H1 (cell line): ENCODE data around the gene GALNT7. TPM values are rescaled to one million over a fixed set of nuclear protein-coding genes. Genes with fewer than 3 reads are reported as not detected.

Experiments
- CTCF ChIA-PET: fragments of 300-600 bp; sonication (Branson Sonifier 250); formaldehyde crosslinking; loops from one replicate; lab custom pipeline; 2021; ENCODE audit not compliant: partially characterized antibody; lab: Charles Lee
- POLR2A ChIA-PET: fragments of 300-600 bp; sonication (Branson Sonifier 250); formaldehyde crosslinking; loops from one replicate; lab custom pipeline; 2021; ENCODE audit warnings: inconsistent platforms; ENCODE audit not compliant: partially characterized antibody; lab: Charles Lee
- DNase-seq, 2 experiments: peaks; one replicate each; pipeline versions ENCODE4 v3.0.0 to v3.0.0-alpha.2; 2010 to 2022; ENCODE audit warnings: low spot score in 2 of 2, low read depth in 1 of 2, mixed read lengths in 1 of 2
- FAIRE-seq: peaks from 2 replicates; lab custom pipeline; 2011; peaks lifted over from hg19 to GRCh38; lab: Jason Lieb, UNC
- H2AFZ ChIP-seq: 2 replicates; pipeline ENCODE4 v1.8.1; 2012; ENCODE audit warnings: low read length, inconsistent platforms
- H2AK5ac ChIP-seq: 2 replicates; pipeline ENCODE4 v1.6.1; 2013; ENCODE audit warnings: low read depth, low read length
- H2BK120ac ChIP-seq: replicated peaks from 2 replicates; pipeline ENCODE3; 2013; ENCODE audit warnings: low read depth, low read length, inconsistent platforms
- H2BK12ac ChIP-seq: 2 replicates; pipeline ENCODE4 v1.6.1; 2013; ENCODE audit warnings: low read depth, low read length
- H2BK15ac ChIP-seq: 2 replicates; pipeline ENCODE4 v1.6.1; 2013; ENCODE audit warnings: low read length
- H2BK20ac ChIP-seq: 2 replicates; pipeline ENCODE4 v1.6.1; 2013; ENCODE audit warnings: low read length
- H2BK5ac ChIP-seq: 2 replicates; pipeline ENCODE4 v1.6.1; 2013; ENCODE audit warnings: low read depth, low read length
- H3K14ac ChIP-seq: 2 replicates; pipeline ENCODE4 v1.6.1; 2013; ENCODE audit warnings: inconsistent platforms; ENCODE audit not compliant: insufficient read length
- H3K18ac ChIP-seq: 2 replicates; pipeline ENCODE4 v1.6.1; 2013; ENCODE audit warnings: low read length; ENCODE audit errors: extremely low read depth
- H3K23ac ChIP-seq: 2 replicates; pipeline ENCODE4 v1.6.1; 2013; ENCODE audit warnings: inconsistent platforms; ENCODE audit not compliant: insufficient read length
- H3K23me2 ChIP-seq: 2 replicates; pipeline ENCODE4 v1.6.1; 2013; ENCODE audit warnings: low read depth, low read length
- H3K27ac ChIP-seq: 2 replicates; pipeline ENCODE4 v1.6.1; 2011; ENCODE audit warnings: low read depth, low read length, inconsistent platforms
- H3K27me3 ChIP-seq, 4 experiments: replicated peaks in 1 of 4; 1 replicate in 1 of 4; 2 replicates in 3 of 4; pipeline versions ENCODE4 v1.6.1 to v1.8.1; 2011 to 2013; ENCODE audit warnings: low read length in 3 of 4, mild to moderate bottlenecking in 3 of 4, inconsistent platforms in 2 of 4, mixed read lengths in 2 of 4, moderate library complexity in 1 of 4; ENCODE audit not compliant: control insufficient read depth in 3 of 4, insufficient read depth in 3 of 4; ENCODE audit errors: extremely low read depth in 1 of 4
- H3K36me3 ChIP-seq, 4 experiments: 2 replicates each; pipeline versions ENCODE4 v1.6.1 to v1.8.1; 2011 to 2013; ENCODE audit warnings: mild to moderate bottlenecking in 4 of 4, low read length in 3 of 4, moderate library complexity in 2 of 4, control low read depth in 1 of 4, inconsistent platforms in 1 of 4; ENCODE audit not compliant: insufficient read depth in 4 of 4, control insufficient read depth in 2 of 4
- H3K4ac ChIP-seq: replicated peaks from 2 replicates; pipeline ENCODE3; 2013; ENCODE audit warnings: low read length, low read depth, mixed read lengths, inconsistent platforms; ENCODE audit not compliant: insufficient read length
- H3K4me1 ChIP-seq, 4 experiments: replicated peaks in 1 of 4; 1 replicate in 1 of 4; 2 replicates in 3 of 4; pipeline versions ENCODE4 v1.6.1 to v1.8.1; 2011 to 2013; ENCODE audit warnings: low read length in 3 of 4, inconsistent platforms in 2 of 4, mixed read lengths in 1 of 4; ENCODE audit not compliant: insufficient read depth in 4 of 4, control insufficient read depth in 3 of 4
- H3K4me2 ChIP-seq, 2 experiments: 2 replicates each; pipeline versions ENCODE4 v1.6.1 to v1.8.1; 2011 to 2013; ENCODE audit warnings: low read depth in 2 of 2, low read length in 2 of 2, control low read depth in 1 of 2, inconsistent platforms in 1 of 2, mild to moderate bottlenecking in 1 of 2; ENCODE audit not compliant: insufficient read depth in 1 of 2
- H3K4me3 ChIP-seq, 4 experiments: fragments of 200-600, 300-600 bp in 1 of 4; sonication (generic), shearing (Covaris generic), sonication (Bioruptor Twin) in 1 of 4; 2 replicates each; pipeline versions ENCODE4 v1.5.1 to v1.8.1; 2011 to 2016; ENCODE audit warnings: low read length in 4 of 4, low read depth in 3 of 4, control low read depth in 2 of 4, inconsistent platforms in 2 of 4, mild to moderate bottlenecking in 2 of 4, mixed read lengths in 1 of 4, moderate library complexity in 1 of 4; ENCODE audit not compliant: insufficient read depth in 2 of 4; ENCODE audit errors: extremely low read depth in 1 of 4
- H3K56ac ChIP-seq: replicated peaks from 2 replicates; pipeline ENCODE3; 2013; ENCODE audit warnings: low read depth, mild to moderate bottlenecking, mixed read lengths, low read length, inconsistent platforms; ENCODE audit not compliant: insufficient read length
- H3K79me1 ChIP-seq: 2 replicates; pipeline ENCODE4 v1.6.1; 2013; ENCODE audit warnings: low read depth, low read length, control low read depth
- H3K79me2 ChIP-seq, 2 experiments: 2 replicates each; pipeline versions ENCODE4 v1.6.1 to v1.8.1; 2012 to 2013; ENCODE audit warnings: low read length in 2 of 2, mild to moderate bottlenecking in 2 of 2, inconsistent platforms in 1 of 2; ENCODE audit not compliant: insufficient read depth in 2 of 2, control insufficient read depth in 1 of 2
- H3K9ac ChIP-seq, 4 experiments: replicated peaks in 1 of 4; 1 replicate in 1 of 4; 2 replicates in 3 of 4; pipeline versions ENCODE4 v1.6.1 to v1.8.1; 2011 to 2013; ENCODE audit warnings: low read depth in 3 of 4, low read length in 3 of 4, control low read depth in 2 of 4, mild to moderate bottlenecking in 2 of 4, moderate library complexity in 2 of 4, inconsistent platforms in 1 of 4; ENCODE audit errors: extremely low read depth in 1 of 4
- H3K9me3 ChIP-seq, 2 experiments: 2 replicates each; pipeline versions ENCODE4 v1.6.1 to v1.8.1; 2012 to 2013; ENCODE audit warnings: mild to moderate bottlenecking in 2 of 2, moderate library complexity in 2 of 2, control low read depth in 1 of 2, inconsistent platforms in 1 of 2, low read depth in 1 of 2, low read length in 1 of 2, mixed read lengths in 1 of 2; ENCODE audit not compliant: insufficient read depth in 2 of 2
- H4K20me1 ChIP-seq, 2 experiments: replicated peaks in 1 of 2; 2 replicates each; pipeline versions ENCODE3 to v1.8.1; 2011 to 2013; ENCODE audit warnings: inconsistent platforms in 2 of 2, low read length in 2 of 2, mild to moderate bottlenecking in 1 of 2; ENCODE audit not compliant: insufficient read depth in 2 of 2, control insufficient read depth in 1 of 2
- H4K5ac ChIP-seq: 2 replicates; pipeline ENCODE4 v1.6.1; 2013; ENCODE audit warnings: low read length, low read depth, mixed read lengths, inconsistent platforms; ENCODE audit not compliant: insufficient read length
- H4K8ac ChIP-seq: 2 replicates; pipeline ENCODE4 v1.8.0; 2013; ENCODE audit warnings: mild to moderate bottlenecking, moderate library complexity, low read length, inconsistent platforms; ENCODE audit not compliant: insufficient read depth; ENCODE audit errors: extremely low read depth
- H4K91ac ChIP-seq: replicated peaks from 2 replicates; pipeline ENCODE3; 2013; ENCODE audit warnings: low read length, mixed read lengths, inconsistent platforms; ENCODE audit not compliant: insufficient read length
- ASH2L ChIP-seq: fragments of 200-600, 300-600 bp; sonication (generic); IDR thresholded peaks from one replicate; pipeline ENCODE4 v1.7.1; 2017; ENCODE audit warnings: low read length
- CEBPB ChIP-seq: IDR thresholded peaks from 2 replicates; pipeline ENCODE4 v1.6.1; 2012; ENCODE audit warnings: low read depth, low read length
- HDAC2 ChIP-seq, 2 experiments: fragments of 300-600 bp in 1 of 2; sonication (generic) in 1 of 2; IDR thresholded peaks; 2 replicates each; pipeline ENCODE4 v1.6.1; 2011 to 2012; ENCODE audit warnings: low read depth in 2 of 2, low read length in 2 of 2, mild to moderate bottlenecking in 2 of 2, moderate library complexity in 2 of 2, borderline replicate concordance in 1 of 2, inconsistent platforms in 1 of 2
- JUND ChIP-seq: IDR thresholded peaks from 2 replicates; pipeline ENCODE4 v1.6.1; 2011; ENCODE audit warnings: mild to moderate bottlenecking, improper control_type of control experiment, low read length
- POU5F1 ChIP-seq: IDR thresholded peaks from 2 replicates; pipeline ENCODE4 v1.6.1; 2011; ENCODE audit warnings: low read depth, mild to moderate bottlenecking, low read length, moderate library complexity
- TCF12 ChIP-seq: IDR thresholded peaks from 2 replicates; pipeline ENCODE4 v1.6.1; 2011; ENCODE audit warnings: low read depth, mild to moderate bottlenecking, low read length
- WGBS, 2 experiments: shearing (Covaris generic) in 1 of 2; methylation state at CpG; one replicate each; pipeline versions ENCODE4 v1.1.6 to v1.1.7; 2013 to 2015; ENCODE audit warnings: low lambda C conversion rate in 2 of 2, mixed read lengths in 2 of 2, inconsistent platforms in 1 of 2, low coverage in 1 of 2, missing lambda C conversion rate in 1 of 2; ENCODE audit not compliant: insufficient replicate concordance in 2 of 2, insufficient coverage in 1 of 2, insufficient read length in 1 of 2; ENCODE audit errors: extremely low coverage in 1 of 2, missing lambda C conversion rate in 1 of 2; 5-methylcytosine and 5-hydroxymethylcytosine counted together
- polyA plus RNA-seq, 7 experiments: library from polyadenylated mRNA; depleted of rRNA in 3 of 7; stranded (reverse) in 5 of 7; unstranded in 2 of 7; fragments of >200 nt in 5 of 7; fragments of 200-250 nt in 2 of 7; gene quantifications; 1 replicate in 5 of 7; 2 replicates in 1 of 7; 4 replicates in 1 of 7; pipeline versions ENCODE4 v1.2.1 to v1.2.3, GENCODE V29; 2011 to 2013; ENCODE audit warnings: missing spikeins in 2 of 7, mixed read lengths in 2 of 7
- total RNA-seq: library from RNA; stranded (reverse); fragmentation: NEBNext Ultra II Directional; extraction: Animal tissue kit (Norgen Biotek cat#: 25700); gene quantifications from 2 replicates; pipeline ENCODE4 v1.2.1, GENCODE V29; 2021

Gene GALNT7
- total and polyA plus RNA-seq, 2 of the 8 experiments (the other 6 are each of a cell fraction or from before 2014, with no cell fraction given), result 22.4 to 85.5 TPM

GRCh38 chr4:173259310-173259709 is 90.7 kb downstream of the GALNT7 start:
- no peak overlapping the region for H3K56ac ChIP-seq
- no peak overlapping the region for H4K91ac ChIP-seq
- peaks cover 0 to 86% of the 10 kb centered on the region in 2 experiments; a peak in 3 of 4 replicates for H3K79me2 ChIP-seq
- H2AFZ ChIP-seq, result no peak overlapping the region
- no peak overlapping the region for H3K18ac ChIP-seq
- H3K4ac ChIP-seq, result no peak overlapping the region
- H2AK5ac ChIP-seq, result no peak overlapping the region
- ChIA-PET CTCF (interaction anchor here (0.6 to 4.4 kb wide), 11 partner anchors 18 to 247 kb away, joined by 3 to 25 read pairs (median 5); no protein-coding TSS in a partner anchor), POLR2A (no interaction called here)
- H2BK12ac ChIP-seq, result no peak overlapping the region
- H3K9me3 ChIP-seq, result no peaks in the 10 kb centered on the region
- no peaks in the 10 kb centered on the region for H3K27me3 ChIP-seq
- no peaks in the 10 kb centered on the region for H3K36me3 ChIP-seq
- H2BK120ac ChIP-seq, result no peak overlapping the region
- FAIRE-seq, result no peak
- no peak for DNase-seq
- H3K4me2 ChIP-seq, result no peak overlapping the region
- no peak overlapping the region for H4K5ac ChIP-seq
- peaks cover 2 to 5% of the 10 kb centered on the region in 2 experiments for H4K20me1 ChIP-seq
- no peak for TF ChIP-seq ASH2L
- TF ChIP-seq HDAC2 (IDR thresholded peaks at IDR 0.05; ENCODE audit: borderline replicate concordance in 1 of 2, low read depth in 2 of 2, low read length in 2 of 2), result no peak
- no peak for TF ChIP-seq POU5F1
- no peak for TF ChIP-seq TCF12
- TF ChIP-seq CEBPB, result no peak
- TF ChIP-seq JUND, result no peak
- H3K4me3 ChIP-seq, result no peak overlapping the region
- H3K9ac ChIP-seq, result no peak overlapping the region
- no peaks in the 10 kb centered on the region; the same call in 1 of the 2 replicates for H3K79me1 ChIP-seq
- no peak overlapping the region for H2BK20ac ChIP-seq
- no peak overlapping the region for H2BK5ac ChIP-seq
- H3K23me2 ChIP-seq, result no peaks in the 10 kb centered on the region
- H3K23ac ChIP-seq, result no peak overlapping the region
- H3K27ac ChIP-seq, result no peak overlapping the region
- H2BK15ac ChIP-seq, result no peak overlapping the region
- no peak overlapping the region for H4K8ac ChIP-seq
- H3K14ac ChIP-seq, result no peak overlapping the region
- WGBS, 2 experiments, result 85% methylated on average over 6 of the region's 6 CpGs; no CpG with 5 or more reads in 1 of the 2 experiments
- peaks cover 0 to 10% (median 6%) of the 10 kb centered on the region in 4 experiments; a peak in 3 of 7 replicates for H3K4me1 ChIP-seq
